Measurements from ENCODE around the gene SMIM13. TPM values are rescaled to one million over a fixed set of nuclear protein-coding genes. Genes with fewer than 3 reads are reported as not detected.

The SMIM13 gene
- total RNA-seq, 1 donor from 2014 or later, result 18.9 TPM

GRCh38 chr6:11143394-11144371 lies 50.0 kb downstream of the SMIM13 start:
- H3K9me3 Mint-ChIP-seq, result peaks cover 5% of the 10 kb centered on the region
- H3K4me3 Mint-ChIP-seq, result no peak overlapping the region
- H3K27me3 Mint-ChIP-seq (ENCODE audit: low read depth), result no peaks in the 10 kb centered on the region
- no peak for TF ChIP-seq CTCF (IDR thresholded peaks at IDR 0.05; ENCODE audit: unreplicated experiment)
- H3K36me3 Mint-ChIP-seq, result no peaks in the 10 kb centered on the region
- peaks cover 17% of the 10 kb centered on the region for H3K4me1 Mint-ChIP-seq
- H3K27ac Mint-ChIP-seq, result peak overlapping the region; percentile 28
- no peak for DNase-seq (ENCODE audit: low spot score in 2 of 2, unreplicated experiment in 2 of 2)

- H3K36me3 Mint-ChIP-seq, result no peaks in the 10 kb centered on the region
- H3K4me1 Mint-ChIP-seq, result peaks cover 10% of the 10 kb centered on the region
- no peaks in the 10 kb centered on the region for H3K27me3 Mint-ChIP-seq (ENCODE audit: low read depth)
- TF ChIP-seq CTCF (IDR thresholded peaks at IDR 0.05; ENCODE audit: unreplicated experiment), result peak; percentile 83
- peaks cover 5% of the 10 kb centered on the region for H3K9me3 Mint-ChIP-seq
- DNase-seq (ENCODE audit: low spot score in 2 of 2, unreplicated experiment in 2 of 2), result peak; percentile 45 to 71
- no peak overlapping the region for H3K4me3 Mint-ChIP-seq
- H3K27ac Mint-ChIP-seq, result no peak overlapping the region
Observed at GRCh38 chr6:11144393-11144851, 50.8 kb downstream of the SMIM13 start.

- DNase-seq (ENCODE audit: low spot score in 2 of 2, unreplicated experiment in 2 of 2), result no peak
- H3K27ac Mint-ChIP-seq, result no peak overlapping the region
- H3K4me3 Mint-ChIP-seq, result no peak overlapping the region
Observed at GRCh38 chr6:11146117-11146826, 52.6 kb downstream of the SMIM13 start.

GRCh38 chr6:11149551-11149950 lies 55.9 kb downstream of the SMIM13 start:
- Mint-ChIP-seq H3K4me1 (peaks cover 9% of the 10 kb centered on the region), H3K9me3 (no peaks in the 10 kb centered on the region), H3K27me3 (ENCODE audit: low read depth) (no peaks in the 10 kb centered on the region), H3K36me3 (no peaks in the 10 kb centered on the region), H3K4me3 (no peak overlapping the region), H3K27ac (no peak overlapping the region)
- TF ChIP-seq CTCF (IDR thresholded peaks at IDR 0.05; ENCODE audit: unreplicated experiment), result no peak
- no peak for DNase-seq (ENCODE audit: low spot score in 2 of 2, unreplicated experiment in 2 of 2)

More at GRCh38 chr6:11146117-11146826, 52.6 kb downstream of the SMIM13 start:
- TF ChIP-seq CTCF (IDR thresholded peaks at IDR 0.05; ENCODE audit: unreplicated experiment), result no peak
- Mint-ChIP-seq H3K9me3 (no peaks in the 10 kb centered on the region), H3K36me3 (no peaks in the 10 kb centered on the region), H3K27me3 (ENCODE audit: low read depth) (no peaks in the 10 kb centered on the region), H3K4me1 (peaks cover 9% of the 10 kb centered on the region)

GRCh38 chr6:11151488-11151887 lies 57.9 kb downstream of the SMIM13 start:
- Mint-ChIP-seq H3K27me3 (ENCODE audit: low read depth) (no peaks in the 10 kb centered on the region), H3K9me3 (peaks cover 4% of the 10 kb centered on the region)
- DNase-seq (ENCODE audit: low spot score in 2 of 2, unreplicated experiment in 2 of 2), result no peak

More at GRCh38 chr6:11151488-11151887, 57.9 kb downstream of the SMIM13 start:
- Mint-ChIP-seq H3K27ac (peak overlapping the region; percentile 43), H3K4me3 (no peak overlapping the region), H3K36me3 (no peaks in the 10 kb centered on the region), H3K4me1 (peaks cover 9% of the 10 kb centered on the region)
- TF ChIP-seq CTCF (IDR thresholded peaks at IDR 0.05; ENCODE audit: unreplicated experiment), result no peak

Measured in mesothelial cell of epicardium (in vitro differentiated cells).